Epithelial cell of proximal tubule (primary cell): ENCODE results near the gene FREM1. TPM values are rescaled to one million over a fixed set of nuclear protein-coding genes. Genes with fewer than 3 reads are reported as not detected.

Experiments used
- DNase-seq: peaks from one replicate; pipeline ENCODE4 v3.0.0-alpha.2; 2011; ENCODE audit warnings: low read depth
- H3K4me3 ChIP-seq: 2 replicates; pipeline ENCODE4 v1.5.1; 2011; ENCODE audit warnings: low read depth, mild to moderate bottlenecking, low read length
- CTCF ChIP-seq: conservative IDR thresholded peaks from 2 replicates; pipeline ENCODE4 v1.5.1; 2012; ENCODE audit warnings: low read depth, mild to moderate bottlenecking, low read length
- total RNA-seq: library from RNA; depleted of rRNA; stranded (reverse); fragments of >200 nt; gene quantifications from 2 replicates; pipeline ENCODE4 v1.2.3, GENCODE V29; 2015

The FREM1 gene
- total RNA-seq, 1 donor from 2014 or later: 0.17 TPM

DNA sequence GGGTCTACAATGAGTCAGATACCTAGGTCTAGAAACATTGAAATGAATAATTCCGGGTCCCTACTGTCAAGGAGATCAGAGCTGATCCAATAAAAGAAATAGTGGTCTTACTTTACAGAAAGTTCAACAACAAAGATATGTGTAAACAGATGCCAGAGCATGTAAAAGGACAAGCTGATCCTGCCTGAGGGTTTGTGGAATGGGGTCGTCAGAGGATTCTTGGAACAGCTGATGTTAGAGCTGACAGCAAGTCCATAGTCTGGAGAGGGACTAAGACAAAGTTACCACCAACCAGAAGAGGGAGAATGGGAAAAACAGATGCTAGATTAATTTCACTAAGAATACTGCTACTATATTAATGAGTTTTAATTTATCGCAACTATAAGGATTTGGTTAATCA, 71.5 kb downstream of the FREM1 start:
- H3K4me3 ChIP-seq: no peak overlapping the region
- DNase-seq: no peak
- TF ChIP-seq CTCF: no peak

DNA sequence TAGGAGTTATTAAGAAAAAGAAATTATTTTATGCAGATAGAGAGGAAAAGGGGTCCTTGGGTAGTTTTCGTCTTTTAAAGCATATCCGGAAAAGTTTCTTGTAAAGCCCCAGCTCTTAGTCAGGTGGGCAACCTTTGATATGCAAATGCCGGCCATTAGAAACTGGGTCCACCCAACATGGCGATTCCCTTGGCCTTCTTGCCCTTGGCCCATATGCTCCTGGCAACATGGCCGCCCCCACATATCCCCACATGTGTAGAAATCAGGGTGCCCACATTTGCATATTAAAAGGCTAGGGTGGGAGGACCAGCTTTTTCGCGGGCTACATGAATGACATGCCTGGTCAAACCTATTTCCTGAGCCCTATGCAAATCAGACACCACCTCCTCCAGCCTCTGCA, 73.3 kb downstream of the FREM1 start:
- H3K4me3 ChIP-seq: no peak overlapping the region
- TF ChIP-seq CTCF: no peak
- no peak for DNase-seq

- TF ChIP-seq CTCF: no peak
- no peak for DNase-seq
- H3K4me3 ChIP-seq: no peak overlapping the region
Observed at GRCh38 chr9:14831661-14832060, 78.6 kb downstream of the FREM1 start.

DNA sequence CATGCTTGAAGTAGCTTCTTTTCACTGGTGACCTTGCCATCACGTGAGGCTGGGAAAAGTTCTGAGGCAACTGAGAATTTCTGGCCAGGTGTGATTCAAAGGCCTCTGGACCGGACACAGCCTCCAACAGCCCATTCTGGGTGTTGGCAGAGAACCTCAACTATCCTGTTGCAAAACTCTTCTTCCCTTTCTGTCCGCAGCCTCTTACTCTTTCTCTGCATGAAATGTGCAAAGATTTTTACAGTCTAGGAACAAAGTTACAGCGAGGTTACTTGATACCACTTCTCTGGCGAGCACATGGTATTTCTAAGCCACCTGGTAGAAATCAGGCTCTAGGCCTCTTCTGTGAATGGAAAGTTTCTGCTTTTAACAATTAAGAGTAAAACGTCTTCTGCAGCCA, 79.2 kb downstream of the FREM1 start:
- DNase-seq: no peak
- TF ChIP-seq CTCF: no peak
- no peak overlapping the region for H3K4me3 ChIP-seq

GRCh38 chr9:14830057-14830456, 80.2 kb downstream of the FREM1 start:
- no peak overlapping the region for H3K4me3 ChIP-seq
- DNase-seq: no peak
- no peak for TF ChIP-seq CTCF

- no peak for TF ChIP-seq CTCF
- DNase-seq: no peak
- H3K4me3 ChIP-seq: no peak overlapping the region
Observed at GRCh38 chr9:14829204-14829603, 81.0 kb downstream of the FREM1 start.

DNA sequence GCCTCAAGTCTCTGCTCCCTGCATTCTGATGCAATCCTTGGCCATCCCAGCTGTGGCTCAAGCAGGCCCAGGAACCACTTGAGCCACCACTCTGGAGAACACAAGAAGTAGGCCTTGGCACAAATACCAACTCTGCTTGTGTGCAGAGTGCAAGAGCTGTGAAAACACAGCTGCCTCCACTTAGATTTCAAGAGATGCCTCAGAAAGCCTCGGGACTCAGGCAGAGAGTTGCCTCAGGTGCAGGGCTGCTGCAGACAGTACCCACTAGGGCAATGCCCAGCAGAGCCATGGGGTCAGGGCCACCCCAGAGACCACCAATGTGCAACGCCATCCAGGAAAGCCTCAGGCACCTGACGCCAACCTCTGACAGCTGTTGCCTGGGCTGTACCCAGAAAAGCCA, 82.4 kb downstream of the FREM1 start:
- no peak for DNase-seq
- TF ChIP-seq CTCF: no peak
- no peak overlapping the region for H3K4me3 ChIP-seq
